SK-N-MC (cell line): ENCODE measurements around the gene CA6.
"Not testable (repeated sequence)": the region's sequence is repeated elsewhere in the genome, so short reads cannot be mapped to it uniquely, and the experiment has no call there.

ENCODE experiments used
- DNase-seq: peaks from one replicate; pipeline ENCODE4 v3.0.0-alpha.2; 2011; ENCODE audit warnings: low read depth, low spot score
- H3K27ac ChIP-seq: fragments of 200-600 bp; sonication (generic); 2 replicates; pipeline ENCODE4 v1.5.1; 2016; ENCODE audit warnings: mixed run types
- H3K36me3 ChIP-seq: fragments of 200-600 bp; sonication (generic); 2 replicates; pipeline ENCODE4 v1.6.1; 2017; ENCODE audit warnings: antibody characterized with exemption, low read length, mixed read lengths; ENCODE audit not compliant: insufficient read depth
- H3K4me3 ChIP-seq: fragments of 200-600 bp; sonication (generic); 2 replicates; pipeline ENCODE4 v1.5.1; 2016
- H3K9ac ChIP-seq: fragments of 200-600 bp; sonication (generic); 2 replicates; pipeline ENCODE4 v1.8.0; 2017; ENCODE audit warnings: mixed run types, mixed read lengths; ENCODE audit not compliant: insufficient read length
- H3K9me3 ChIP-seq: fragments of 200-600 bp; sonication (generic); 2 replicates; pipeline ENCODE4 v1.6.1; 2017; ENCODE audit warnings: low read depth, mild to moderate bottlenecking, antibody characterized with exemption, low read length, moderate library complexity, mixed read lengths
- EZH2 ChIP-seq: fragments of 200-600 bp; sonication (generic); IDR thresholded peaks from one replicate; pipeline ENCODE4 v1.6.1; 2017; ENCODE audit warnings: antibody characterized with exemption
- FOXP2 ChIP-seq: optimal IDR thresholded peaks from 2 replicates; pipeline ENCODE3; 2011; ENCODE audit warnings: mild to moderate bottlenecking, moderate library complexity; ENCODE audit not compliant: insufficient read depth; ENCODE audit errors: extremely low read length, control extremely low read depth
- POLR2AphosphoS5 ChIP-seq: IDR thresholded peaks from 2 replicates; pipeline ENCODE4 v1.6.1; 2012; ENCODE audit warnings: mild to moderate bottlenecking, low read depth, low read length, borderline replicate concordance

Gene CA6

GRCh38 chr1:9013819-9014218 lies 68.2 kb downstream of the CA6 start:
- Histone ChIP-seq H3K27ac (no peak overlapping the region), H3K36me3 (no peaks in the 10 kb centered on the region), H3K4me3 (no peak overlapping the region), H3K9ac (no peak overlapping the region), H3K9me3 (no peaks in the 10 kb centered on the region)
- no peak for DNase-seq
- TF ChIP-seq EZH2 (no peak), POLR2AphosphoS5 (no peak), FOXP2 (no peak)

DNA sequence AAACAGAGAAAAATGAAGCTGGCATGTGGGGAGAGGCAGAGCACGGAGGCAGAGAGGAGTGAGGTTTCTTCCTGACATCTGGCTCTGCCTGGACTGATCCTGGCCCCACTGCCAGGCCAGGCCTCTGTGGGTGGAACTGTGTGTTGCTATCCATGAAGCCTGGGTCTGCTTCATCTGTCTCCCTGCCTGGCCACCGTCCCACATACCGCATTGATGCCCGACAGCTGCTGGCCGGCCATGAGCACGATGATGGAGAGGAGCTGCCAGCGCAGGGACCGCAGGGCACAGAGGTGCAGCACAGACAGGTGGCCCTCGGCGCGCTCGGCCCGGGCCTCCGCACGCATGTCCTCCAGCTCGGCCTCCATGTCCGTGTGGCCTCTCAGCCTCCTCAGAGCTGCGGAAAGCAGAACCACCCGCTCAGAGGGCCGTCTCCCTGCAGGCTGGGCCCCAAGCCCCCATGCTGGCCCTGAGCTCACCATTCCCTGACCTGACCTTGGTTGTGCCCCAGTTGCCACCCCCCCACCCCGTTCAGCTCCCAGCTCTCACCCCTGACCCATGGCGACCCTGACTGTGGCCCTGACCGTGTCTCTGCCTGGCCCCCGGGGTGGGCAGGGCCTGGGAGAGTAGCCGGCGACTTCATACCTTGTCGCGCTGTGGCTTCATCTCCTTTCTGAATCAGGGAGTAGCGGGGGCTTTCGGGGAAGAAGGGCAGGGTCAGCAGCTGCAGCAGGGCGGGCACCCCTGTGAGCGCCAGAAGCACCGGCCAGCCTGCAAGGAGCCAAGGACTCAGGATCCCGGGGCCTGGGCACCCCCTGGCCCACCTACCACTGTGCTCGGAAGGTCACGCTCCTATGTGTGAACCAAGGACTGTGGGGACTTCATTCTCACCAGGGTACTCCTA lies 69.1 kb downstream of the CA6 start:
- H3K9me3 ChIP-seq, result no peaks in the 10 kb centered on the region
- DNase-seq, result no peak
- TF ChIP-seq POLR2AphosphoS5 (no peak), EZH2 (no peak), FOXP2 (no peak)
- H3K36me3 ChIP-seq, result no peaks in the 10 kb centered on the region
- H3K4me3 ChIP-seq, result no peak overlapping the region
- no peak overlapping the region for H3K27ac ChIP-seq
- no peak overlapping the region for H3K9ac ChIP-seq

GRCh38 chr1:9016455-9016854 lies 70.8 kb downstream of the CA6 start:
- H3K9me3 ChIP-seq, result no peaks in the 10 kb centered on the region
- DNase-seq, result no peak
- TF ChIP-seq POLR2AphosphoS5, result no peak
- no peak for TF ChIP-seq FOXP2
- no peak for TF ChIP-seq EZH2
- H3K9ac ChIP-seq, result no peak overlapping the region
- no peak overlapping the region for H3K27ac ChIP-seq
- H3K36me3 ChIP-seq, result no peaks in the 10 kb centered on the region
- H3K4me3 ChIP-seq, result no peak overlapping the region

- H3K9me3 ChIP-seq, result no peaks in the 10 kb centered on the region
- no peaks in the 10 kb centered on the region for H3K36me3 ChIP-seq
- no peak overlapping the region for H3K9ac ChIP-seq
- no peak for DNase-seq
- H3K27ac ChIP-seq, result no peak overlapping the region
- TF ChIP-seq POLR2AphosphoS5, result no peak
- no peak overlapping the region for H3K4me3 ChIP-seq
These were observed 72.7 kb downstream of the CA6 start for GRCh38 chr1:9018333-9018732.

DNA sequence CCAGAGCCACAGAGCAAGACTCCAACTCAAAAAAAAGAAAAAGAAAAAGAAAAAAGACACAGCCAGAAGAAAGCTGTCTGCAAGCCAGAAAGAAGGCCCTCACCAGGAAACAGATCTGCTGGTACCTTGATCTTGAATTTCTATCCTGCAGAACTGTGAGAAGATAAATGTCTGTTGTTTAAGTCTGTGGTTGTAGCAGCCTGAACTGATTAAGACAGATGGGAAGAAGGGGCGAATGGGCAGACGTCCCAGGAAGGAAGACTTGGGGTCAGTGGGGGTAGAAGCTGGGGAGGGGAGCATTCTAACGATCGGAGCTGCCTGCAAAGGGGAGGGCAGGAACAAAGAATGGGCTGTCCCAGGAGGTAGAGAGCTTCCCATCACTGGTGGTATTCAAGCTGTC lies 74.2 kb downstream of the CA6 start:
- DNase-seq, result no peak
- no peak overlapping the region for H3K9ac ChIP-seq
- no peaks in the 10 kb centered on the region for H3K36me3 ChIP-seq
- no peak overlapping the region for H3K4me3 ChIP-seq
- H3K9me3 ChIP-seq, result no peaks in the 10 kb centered on the region
- TF ChIP-seq FOXP2, result no peak
- TF ChIP-seq POLR2AphosphoS5, result no peak
- TF ChIP-seq EZH2, result no peak
- no peak overlapping the region for H3K27ac ChIP-seq

DNA sequence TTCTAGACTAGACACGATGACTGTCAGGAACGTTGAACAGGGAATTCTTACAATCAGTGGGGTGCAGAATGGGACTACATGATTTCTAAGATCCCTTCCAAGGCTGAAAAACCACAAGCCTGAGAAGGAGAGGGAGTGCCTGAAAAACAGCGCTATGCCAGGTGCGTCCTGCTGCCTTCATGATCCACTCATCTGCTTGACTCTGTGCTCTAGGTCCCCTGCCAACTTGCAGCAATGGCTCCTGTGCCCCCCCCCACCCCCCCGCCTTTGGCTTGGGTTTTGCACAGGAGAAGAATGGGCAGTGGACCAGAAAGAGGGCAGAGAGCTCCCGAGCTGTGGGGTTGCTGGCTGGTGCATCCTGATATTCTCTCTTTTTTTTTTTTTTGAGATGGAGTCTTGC lies 74.6 kb downstream of the CA6 start:
- no peak for DNase-seq
- no peaks in the 10 kb centered on the region for H3K9me3 ChIP-seq
- H3K4me3 ChIP-seq, result no peak overlapping the region
- H3K36me3 ChIP-seq, result no peaks in the 10 kb centered on the region
- H3K27ac ChIP-seq, result no peak overlapping the region
- H3K9ac ChIP-seq, result no peak overlapping the region
- TF ChIP-seq POLR2AphosphoS5 (no peak), EZH2 (no peak), FOXP2 (no peak)

GRCh38 chr1:9022026-9022738 lies 76.5 kb downstream of the CA6 start:
- not testable (repeated sequence) for H3K9me3 ChIP-seq, H3K27ac ChIP-seq, H3K36me3 ChIP-seq, H3K4me3 ChIP-seq, H3K9ac ChIP-seq, DNase-seq

DNA sequence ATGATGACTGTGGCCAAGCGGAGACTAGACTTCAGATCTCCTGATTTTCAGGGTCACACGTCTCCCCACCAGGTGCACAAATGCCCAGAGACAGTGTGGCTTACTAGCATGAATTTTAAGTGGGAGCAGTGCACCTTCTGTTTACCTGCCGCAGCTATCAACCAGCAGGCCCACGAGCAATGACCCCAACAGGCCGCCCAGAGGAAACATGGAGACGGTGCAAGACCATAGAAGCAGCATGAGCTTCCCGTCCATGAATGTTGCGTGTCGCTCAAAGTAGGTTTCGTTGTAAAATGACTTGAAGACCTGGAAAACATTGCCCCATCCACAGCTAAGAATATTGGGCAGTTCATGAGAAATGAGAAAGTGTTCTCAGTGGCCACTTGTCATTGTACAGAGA lies 77.1 kb downstream of the CA6 start:
- no peak for DNase-seq
- no peaks in the 10 kb centered on the region for H3K9me3 ChIP-seq
- no peak overlapping the region for H3K9ac ChIP-seq
- H3K4me3 ChIP-seq, result no peak overlapping the region
- TF ChIP-seq EZH2 (no peak), POLR2AphosphoS5 (no peak), FOXP2 (no peak)
- no peak overlapping the region for H3K27ac ChIP-seq
- H3K36me3 ChIP-seq, result no peaks in the 10 kb centered on the region
